ENCODE data around the gene ZSWIM8.

GRCh38 chr10:73785721-73786511 lies 510 bp downstream of the ZSWIM8 start:
- TF ChIP-seq EP300 (IDR thresholded peaks at IDR 0.05; ENCODE audit: borderline replicate concordance) (no peak; the same call in 1 of the 2 replicates), FOXM1 (IDR thresholded peaks at IDR 0.05; ENCODE audit: borderline replicate concordance, low read depth) (no peak), TAF1 (IDR thresholded peaks at IDR 0.05; ENCODE audit: low read depth) (peak; percentile 41), CEBPB (IDR thresholded peaks at IDR 0.05) (no peak), EGR1 (IDR thresholded peaks at IDR 0.05) (no peak; the same call in 1 of the 2 replicates), YY1 (IDR thresholded peaks at IDR 0.05; ENCODE audit: low read depth) (no peak)
